AG04450 (cell line): ENCODE measurements around the gene ARID4B. TPM values are rescaled to one million over a fixed set of nuclear protein-coding genes. Genes with fewer than 3 reads are reported as not detected.
"Not testable (repeated sequence)": the region's sequence is repeated elsewhere in the genome, so short reads cannot be mapped to it uniquely, and the experiment has no call there.

Experiments
- CTCF ChIA-PET: fragments of 300-600, 350-600 bp; formaldehyde crosslinking; extraction: SDS; loops from one replicate; lab custom pipeline; 2022; ENCODE audit warnings: antibody characterized with exemption, inconsistent platforms; lab: Charles Lee
- POLR2A ChIA-PET: fragments of 350-600 bp; formaldehyde crosslinking; extraction: SDS; loops from one replicate; lab custom pipeline; 2021; ENCODE audit warnings: antibody characterized with exemption, inconsistent platforms; lab: Yijun Ruan, JAX
- DNase-seq: peaks from one replicate; pipeline ENCODE4 v3.0.0-alpha.2; 2011; ENCODE audit warnings: low read depth, low spot score
- H3K27ac ChIP-seq: one replicate; pipeline ENCODE4 v1.5.1; 2012; ENCODE audit warnings: low read depth, low read length, control low read depth
- H3K27me3 ChIP-seq: one replicate; pipeline ENCODE4 v1.6.0; 2012; ENCODE audit warnings: low read length; ENCODE audit not compliant: control insufficient read depth, insufficient read depth
- H3K4me3 ChIP-seq: 2 replicates; pipeline ENCODE4 v1.5.1; 2011; ENCODE audit warnings: mild to moderate bottlenecking, low read depth, low read length, control low read depth
- H3K9me3 ChIP-seq: 2 replicates; pipeline ENCODE4 v1.5.1; 2012; ENCODE audit warnings: low read length; ENCODE audit not compliant: control insufficient read depth, insufficient read depth
- CTCF ChIP-seq: IDR thresholded peaks from 2 replicates; pipeline ENCODE4 v1.5.1; 2011; ENCODE audit warnings: low read depth, low read length, control low read depth, inconsistent platforms
- polyA plus RNA-seq: library from polyadenylated mRNA; depleted of rRNA; stranded (reverse); fragments of >200 nt; gene quantifications from 2 replicates; pipeline ENCODE4 v1.2.3, GENCODE V29; 2011

The ARID4B gene
- polyA plus RNA-seq, 1 experiment: 15.6 TPM

- no peaks in the 10 kb centered on the region for H3K27me3 ChIP-seq
- no peak for DNase-seq
- CTCF ChIA-PET: interaction anchor here (3.2 kb wide), 1 partner anchor 254 kb away, joined by 16 read pairs; no protein-coding TSS in a partner anchor
- H3K27ac ChIP-seq: peak overlapping the region; percentile 82
- POLR2A ChIA-PET: interaction anchor here (0.6 to 1.3 kb wide), 4 partner anchors 12 to 811 kb away, joined by 3 to 6 read pairs (median 4); no protein-coding TSS in a partner anchor
- TF ChIP-seq CTCF: no peak
- H3K4me3 ChIP-seq: peak overlapping the region; percentile 97
- no peaks in the 10 kb centered on the region for H3K9me3 ChIP-seq
These were observed 166.2 kb downstream of the ARID4B start for GRCh38 chr1:235161685-235162327.

GRCh38 chr1:235160957-235161684 lies 166.9 kb downstream of the ARID4B start, which contains the start of gene RBM34:
Gene RBM34 (minus strand): TSS chr1:235161250. CDS start chr1:235161226, 24 bp downstream.
- no peaks in the 10 kb centered on the region for H3K27me3 ChIP-seq
- ChIA-PET POLR2A (interaction anchor here (0.6 to 1.3 kb wide), 7 partner anchors 9 to 811 kb away, joined by 3 to 6 read pairs (median 4); no protein-coding TSS in a partner anchor), CTCF (interaction anchor here (0.6 to 3.2 kb wide), 3 partner anchors 16 to 674 kb away, joined by 3 to 16 read pairs (median 3); no protein-coding TSS in a partner anchor)
- peak; percentile 26 for TF ChIP-seq CTCF
- H3K4me3 ChIP-seq: peak within 1 kb of the TSS; percentile 97
- H3K27ac ChIP-seq: peak within 1 kb of the TSS; percentile 82
- H3K9me3 ChIP-seq: no peaks in the 10 kb centered on the region
- peak; percentile 74 for DNase-seq

GRCh38 chr1:235160383-235160956 lies 167.5 kb downstream of the ARID4B start:
- POLR2A ChIA-PET: interaction anchor here (0.6 to 1.3 kb wide), 6 partner anchors 8 to 812 kb away, joined by 3 to 6 read pairs (median 4); no protein-coding TSS in a partner anchor
- peak; percentile 18 for DNase-seq
- CTCF ChIA-PET: interaction anchor here (0.6 to 3.2 kb wide), 3 partner anchors 15 to 673 kb away, joined by 3 to 16 read pairs (median 3); no protein-coding TSS in a partner anchor

GRCh38 chr1:235159930-235160329 lies 168.0 kb downstream of the ARID4B start:
- CTCF ChIA-PET: interaction anchor here (3.2 kb wide), 1 partner anchor 256 kb away, joined by 16 read pairs; no protein-coding TSS in a partner anchor
- peak overlapping the region; percentile 97 for H3K4me3 ChIP-seq
- POLR2A ChIA-PET, H3K27me3 ChIP-seq, DNase-seq, H3K27ac ChIP-seq, H3K9me3 ChIP-seq: not testable (repeated sequence)

More at GRCh38 chr1:235160383-235160956, 167.5 kb downstream of the ARID4B start:
- TF ChIP-seq CTCF: no peak
- Histone ChIP-seq H3K27ac (peak overlapping the region; percentile 82), H3K4me3 (peak overlapping the region; percentile 97), H3K27me3 (no peaks in the 10 kb centered on the region), H3K9me3 (no peaks in the 10 kb centered on the region)

- CTCF ChIA-PET: interaction anchor here (0.6 to 3.2 kb wide), 5 partner anchors 40 to 263 kb away, joined by 3 to 16 read pairs (median 4); no protein-coding TSS in a partner anchor
- H3K9me3 ChIP-seq, POLR2A ChIA-PET, H3K27me3 ChIP-seq, DNase-seq, H3K4me3 ChIP-seq, H3K27ac ChIP-seq: not testable (repeated sequence)
These were observed 168.7 kb downstream of the ARID4B start for GRCh38 chr1:235159284-235159683.
